Nephron (organoid): ENCODE results near the gene PDE4D.

Experiments used
- H3K27ac Mint-ChIP-seq, 3 experiments: 2 replicates each; pipeline ENCODE4 v1.8.0; 2020; ENCODE audit warnings: mixed read lengths in 3 of 3, mild to moderate bottlenecking in 2 of 3, moderate library complexity in 1 of 3
- H3K27me3 Mint-ChIP-seq: 2 replicates; pipeline ENCODE4 v1.8.0; 2021; ENCODE audit warnings: low read depth, mild to moderate bottlenecking, moderate library complexity, mixed read lengths
- H3K36me3 Mint-ChIP-seq: 2 replicates; pipeline ENCODE4 v1.8.0; 2020; ENCODE audit warnings: low read depth, mixed read lengths
- H3K4me1 Mint-ChIP-seq: 2 replicates; pipeline ENCODE4 v1.8.0; 2020; ENCODE audit warnings: mixed read lengths
- H3K4me3 Mint-ChIP-seq, 3 experiments: 2 replicates each; pipeline ENCODE4 v1.8.0; 2020; ENCODE audit warnings: mild to moderate bottlenecking in 3 of 3, mixed read lengths in 3 of 3, moderate library complexity in 2 of 3
- H3K9me3 Mint-ChIP-seq: 2 replicates; pipeline ENCODE4 v1.8.0; 2020; ENCODE audit warnings: mixed read lengths
- CTCF ChIP-seq, 3 experiments: fragments of 200-600 bp; sonication (generic); IDR thresholded peaks; one replicate each; pipeline ENCODE4 v1.5.0; 2021; ENCODE audit warnings: antibody characterized with exemption in 3 of 3; ENCODE audit not compliant: unreplicated experiment in 3 of 3

The PDE4D gene

DNA sequence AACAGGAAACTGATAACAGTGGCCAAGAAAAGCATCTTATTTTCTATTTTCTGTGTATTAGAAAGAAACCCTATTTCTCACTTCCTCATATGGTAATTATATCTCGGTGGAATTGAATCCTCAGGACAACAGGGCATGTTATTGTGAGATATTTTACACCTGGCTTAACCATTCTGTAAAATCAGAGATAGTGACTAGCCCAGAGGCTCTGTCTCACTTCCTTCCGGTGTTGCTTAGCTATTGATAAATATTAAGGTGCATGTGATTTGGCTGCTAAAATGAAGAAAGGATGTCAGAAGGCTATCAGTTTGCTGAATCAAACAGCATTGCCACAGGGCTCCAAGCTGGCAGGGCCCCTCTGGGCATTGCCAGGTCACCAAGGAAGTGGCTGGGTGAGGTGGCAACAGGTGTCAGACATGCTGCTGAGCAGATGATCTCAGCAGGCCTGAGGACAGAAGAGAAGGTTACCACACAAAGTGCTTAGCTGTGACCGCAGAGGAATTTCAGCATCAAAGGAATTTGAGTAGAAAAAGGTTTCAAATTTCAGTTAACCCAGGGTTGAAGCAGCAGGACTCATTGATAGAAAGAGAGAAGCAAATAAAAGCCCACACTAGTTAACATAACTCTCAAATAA lies 330.7 kb downstream of the PDE4D start:
- peaks cover 31% of the 10 kb centered on the region for H3K4me1 Mint-ChIP-seq
- H3K36me3 Mint-ChIP-seq = no peaks in the 10 kb centered on the region
- H3K9me3 Mint-ChIP-seq = no peaks in the 10 kb centered on the region
- TF ChIP-seq CTCF (IDR thresholded peaks at IDR 0.05; ENCODE audit: unreplicated experiment in 3 of 3) = no peak
- H3K27me3 Mint-ChIP-seq = no peaks in the 10 kb centered on the region
- H3K4me3 Mint-ChIP-seq = no peak overlapping the region
- H3K27ac Mint-ChIP-seq = peak overlapping the region; percentile 40 to 75 (median 70)

DNA sequence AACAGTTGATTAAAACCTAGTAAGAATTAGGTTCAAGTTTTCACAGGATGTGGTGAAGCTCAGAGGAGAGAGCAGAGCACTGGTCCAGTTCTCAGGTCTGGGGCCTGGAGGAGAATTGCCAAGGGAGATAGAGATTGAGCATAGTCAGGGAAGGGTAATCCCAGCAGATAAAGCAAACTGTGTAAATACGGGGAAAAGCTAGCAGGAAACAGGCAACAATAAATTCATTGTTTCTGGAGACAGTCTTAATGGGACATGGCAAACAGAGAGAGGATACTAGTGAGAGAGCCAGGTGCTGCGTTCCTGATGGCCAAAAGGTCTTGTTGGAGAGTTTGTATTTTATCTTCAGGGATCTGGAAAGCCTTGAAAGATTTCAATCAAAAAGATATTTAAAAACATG lies 333.0 kb downstream of the PDE4D start:
- Mint-ChIP-seq H3K27me3 (no peaks in the 10 kb centered on the region), H3K4me1 (peaks cover 31% of the 10 kb centered on the region), H3K36me3 (no peaks in the 10 kb centered on the region), H3K4me3 (no peak overlapping the region), H3K9me3 (no peaks in the 10 kb centered on the region), H3K27ac (peak overlapping the region in 1 of 3 experiments; percentile 52)
- no peak for TF ChIP-seq CTCF (IDR thresholded peaks at IDR 0.05; ENCODE audit: unreplicated experiment in 3 of 3)

DNA sequence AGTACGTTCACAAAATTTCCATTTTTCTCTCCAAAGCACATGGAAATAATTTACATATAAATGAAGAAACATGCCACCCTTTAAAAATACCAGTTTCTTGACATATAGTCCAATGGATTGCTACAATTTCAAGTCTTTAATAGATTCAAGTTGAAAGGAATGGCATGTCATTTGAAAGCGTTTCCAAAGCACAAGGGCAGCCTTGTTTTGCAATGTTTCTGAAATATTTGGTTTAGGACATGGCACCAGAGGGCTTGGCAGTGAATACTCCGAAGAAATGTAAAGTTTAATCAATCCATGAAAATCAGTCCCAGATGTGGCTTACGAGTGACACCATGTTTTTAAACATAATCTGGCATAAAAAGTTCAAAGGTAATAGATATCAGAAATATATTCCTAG lies 333.7 kb downstream of the PDE4D start:
- Mint-ChIP-seq H3K9me3 (no peaks in the 10 kb centered on the region), H3K36me3 (no peaks in the 10 kb centered on the region), H3K4me1 (peaks cover 32% of the 10 kb centered on the region), H3K27me3 (no peaks in the 10 kb centered on the region), H3K27ac (no peak overlapping the region), H3K4me3 (no peak overlapping the region)
- no peak for TF ChIP-seq CTCF (IDR thresholded peaks at IDR 0.05; ENCODE audit: unreplicated experiment in 3 of 3)

- TF ChIP-seq CTCF (IDR thresholded peaks at IDR 0.05; ENCODE audit: unreplicated experiment in 3 of 3) = no peak
- H3K27ac Mint-ChIP-seq = no peak overlapping the region
- H3K27me3 Mint-ChIP-seq = no peaks in the 10 kb centered on the region
- H3K36me3 Mint-ChIP-seq = no peaks in the 10 kb centered on the region
- H3K4me3 Mint-ChIP-seq = no peak overlapping the region
- peaks cover 37% of the 10 kb centered on the region for H3K4me1 Mint-ChIP-seq
- H3K9me3 Mint-ChIP-seq = no peaks in the 10 kb centered on the region
Measured at GRCh38 chr5:59559323-59559722, 334.2 kb downstream of the PDE4D start.

DNA sequence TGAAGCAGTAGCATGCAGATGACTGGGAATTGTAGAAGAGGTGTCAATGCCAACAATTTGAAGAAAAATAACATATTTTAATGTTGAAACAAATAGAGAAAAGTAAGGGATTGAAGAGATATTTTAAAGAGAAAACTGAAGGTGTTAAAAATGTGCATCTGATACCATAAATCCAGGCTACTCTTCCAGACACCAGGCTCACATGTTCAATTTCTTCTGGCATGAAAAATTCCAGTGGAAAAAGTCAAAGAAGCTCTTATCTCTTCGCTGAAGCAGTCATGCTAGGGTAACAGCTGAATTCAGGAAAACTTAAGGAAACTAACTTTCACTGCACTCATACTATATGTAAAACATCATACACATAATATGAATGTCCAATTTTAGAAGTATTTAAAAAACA lies 335.0 kb downstream of the PDE4D start:
- Mint-ChIP-seq H3K4me3 (no peak overlapping the region), H3K9me3 (no peaks in the 10 kb centered on the region), H3K27me3 (no peaks in the 10 kb centered on the region), H3K36me3 (no peaks in the 10 kb centered on the region), H3K4me1 (peaks cover 36% of the 10 kb centered on the region), H3K27ac (no peak overlapping the region)
- TF ChIP-seq CTCF (IDR thresholded peaks at IDR 0.05; ENCODE audit: unreplicated experiment in 3 of 3) = no peak

- Mint-ChIP-seq H3K9me3 (no peaks in the 10 kb centered on the region), H3K4me3 (no peak overlapping the region), H3K27me3 (no peaks in the 10 kb centered on the region), H3K4me1 (peaks cover 27% of the 10 kb centered on the region), H3K36me3 (no peaks in the 10 kb centered on the region), H3K27ac (no peak overlapping the region)
- TF ChIP-seq CTCF (IDR thresholded peaks at IDR 0.05; ENCODE audit: unreplicated experiment in 3 of 3) = no peak
Measured at GRCh38 chr5:59557572-59557971, 336.0 kb downstream of the PDE4D start.
